Measurements from ENCODE around the gene SLC5A7.

The SLC5A7 gene

DNA sequence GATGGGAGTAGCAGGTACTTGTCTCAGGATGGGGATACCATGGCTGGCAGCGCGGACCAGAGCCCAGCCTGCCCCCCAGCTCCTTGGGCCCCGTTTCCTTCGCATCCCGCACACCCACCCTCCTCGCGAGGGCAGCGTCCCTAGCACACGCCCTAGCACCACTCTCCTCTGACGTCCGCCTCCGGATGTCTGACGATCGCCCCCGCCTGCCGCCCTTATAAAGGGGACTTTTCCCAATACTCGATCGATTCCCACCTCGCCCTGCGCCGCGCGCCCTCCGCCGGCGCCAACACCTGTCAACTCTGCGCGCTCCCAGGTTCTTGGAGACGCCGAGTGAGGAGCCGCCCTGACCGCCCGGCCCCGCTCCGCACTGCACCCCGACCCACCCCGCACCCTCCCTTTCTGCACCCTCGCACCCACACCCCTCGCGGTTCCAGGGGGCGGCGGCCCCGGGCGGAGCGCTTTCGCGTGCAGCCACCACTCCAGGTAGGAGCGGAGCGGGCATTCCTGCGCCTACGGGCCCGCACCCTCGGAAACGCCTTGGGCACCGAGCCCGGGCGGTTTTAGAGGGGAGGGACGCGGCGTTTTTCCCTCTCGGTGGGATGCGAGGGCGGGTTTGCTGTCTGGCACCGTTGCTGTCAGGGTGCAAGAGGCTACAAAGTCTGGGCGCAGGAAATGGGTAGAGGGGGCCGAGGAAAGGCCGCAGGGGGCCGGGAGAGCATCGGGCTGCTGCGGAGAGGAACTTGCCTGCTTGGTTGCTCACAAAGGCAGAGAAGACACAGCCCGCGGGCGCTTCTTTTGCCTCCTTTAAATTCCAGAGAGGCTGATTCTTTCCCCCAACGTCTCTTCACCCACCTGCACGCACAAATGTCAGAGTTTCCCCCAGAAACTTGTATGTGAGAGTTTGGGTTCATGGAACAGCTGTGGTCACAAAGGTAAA lies at the start of gene SLC5A7:
Gene SLC5A7, plus strand, starts transcription at position 247 of the 940 bp plus-strand sequence. CDS start 1,632 bp downstream, outside the sequence.
- Histone ChIP-seq H3K36me3 (ENCODE audit: low read length) (no peaks in the 10 kb centered on the region), H3K9me2 (replicated peaks; ENCODE audit: insufficient read depth, low read length) (no peaks in the 10 kb centered on the region), H2AFZ (ENCODE audit: low read depth, low read length, severe bottlenecking) (no peak within 1 kb of the TSS), H3K9ac (ENCODE audit: low read length) (no peak within 1 kb of the TSS), H4K20me1 (ENCODE audit: low read depth, low read length) (no peaks in the 10 kb centered on the region), H3K27ac (ENCODE audit: low read depth, low read length) (no peak within 1 kb of the TSS), H3F3A (ENCODE audit: insufficient read depth) (no peaks in the 10 kb centered on the region), H3K27me3 (ENCODE audit: low read length) (no peaks in the 10 kb centered on the region), H3K79me2 (ENCODE audit: insufficient read depth, low read length) (no peaks in the 10 kb centered on the region), H3K4me3 (ENCODE audit: insufficient read depth, low read length, poor library complexity, severe bottlenecking) (no peak within 1 kb of the TSS), H3K4me2 (ENCODE audit: low read depth, low read length, poor library complexity, severe bottlenecking) (no peak within 1 kb of the TSS), H3K9me3 (ENCODE audit: insufficient read depth, low read length) (no peaks in the 10 kb centered on the region)
- no peak for TF ChIP-seq EZH2phosphoT487 (conservative IDR thresholded peaks at IDR 0.05; ENCODE audit: low read length)
- TF ChIP-seq, protein P1, sequence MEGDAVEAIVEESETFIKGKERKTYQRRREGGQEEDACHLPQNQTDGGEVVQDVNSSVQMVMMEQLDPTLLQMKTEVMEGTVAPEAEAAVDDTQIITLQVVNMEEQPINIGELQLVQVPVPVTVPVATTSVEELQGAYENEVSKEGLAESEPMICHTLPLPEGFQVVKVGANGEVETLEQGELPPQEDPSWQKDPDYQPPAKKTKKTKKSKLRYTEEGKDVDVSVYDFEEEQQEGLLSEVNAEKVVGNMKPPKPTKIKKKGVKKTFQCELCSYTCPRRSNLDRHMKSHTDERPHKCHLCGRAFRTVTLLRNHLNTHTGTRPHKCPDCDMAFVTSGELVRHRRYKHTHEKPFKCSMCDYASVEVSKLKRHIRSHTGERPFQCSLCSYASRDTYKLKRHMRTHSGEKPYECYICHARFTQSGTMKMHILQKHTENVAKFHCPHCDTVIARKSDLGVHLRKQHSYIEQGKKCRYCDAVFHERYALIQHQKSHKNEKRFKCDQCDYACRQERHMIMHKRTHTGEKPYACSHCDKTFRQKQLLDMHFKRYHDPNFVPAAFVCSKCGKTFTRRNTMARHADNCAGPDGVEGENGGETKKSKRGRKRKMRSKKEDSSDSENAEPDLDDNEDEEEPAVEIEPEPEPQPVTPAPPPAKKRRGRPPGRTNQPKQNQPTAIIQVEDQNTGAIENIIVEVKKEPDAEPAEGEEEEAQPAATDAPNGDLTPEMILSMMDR (IDR thresholded peaks at IDR 0.05; ENCODE audit: insufficient read depth, low read length, poor library complexity, severe bottlenecking), result no peak

DNA sequence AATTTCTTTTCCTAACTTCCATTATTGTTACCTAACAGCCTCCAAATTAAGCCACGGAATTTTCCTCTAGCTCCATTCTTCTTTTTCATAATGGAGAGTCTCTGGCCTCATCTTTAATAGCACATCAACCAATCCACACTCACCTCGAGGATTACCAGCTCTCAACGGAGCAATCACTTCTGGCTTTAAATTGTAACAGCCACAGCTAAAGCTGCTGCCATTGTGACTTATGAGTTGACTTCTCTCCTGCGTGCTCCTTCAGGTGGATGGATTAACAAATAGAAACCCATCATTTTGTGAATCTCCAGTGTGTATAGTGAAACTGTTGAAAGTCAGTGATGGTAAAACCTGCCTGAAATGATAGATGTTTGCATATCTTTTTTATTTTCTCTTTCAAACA lies 24.9 kb upstream of the SLC5A7 start:
- no peak overlapping the region for H3K27ac ChIP-seq (ENCODE audit: low read depth, low read length)
- TF ChIP-seq EZH2phosphoT487 (conservative IDR thresholded peaks at IDR 0.05; ENCODE audit: low read length), result no peak
- TF ChIP-seq, protein P1 (IDR thresholded peaks at IDR 0.05; ENCODE audit: insufficient read depth, low read length, poor library complexity, severe bottlenecking), result no peak
- no peak overlapping the region for H3K4me3 ChIP-seq (ENCODE audit: insufficient read depth, low read length, poor library complexity, severe bottlenecking)
- 0 out of 2 replicates have a peak, but pooled peaks cover 3% of the 10 kb centered on the region for H3F3A ChIP-seq (ENCODE audit: insufficient read depth)
- H3K9me3 ChIP-seq (ENCODE audit: insufficient read depth, low read length), result no peaks in the 10 kb centered on the region
- H4K20me1 ChIP-seq (ENCODE audit: low read depth, low read length), result no peaks in the 10 kb centered on the region
- no peak overlapping the region for H3K9ac ChIP-seq (ENCODE audit: low read length)
- H3K4me2 ChIP-seq (ENCODE audit: low read depth, low read length, poor library complexity, severe bottlenecking), result no peak overlapping the region
- no peak overlapping the region for H2AFZ ChIP-seq (ENCODE audit: low read depth, low read length, severe bottlenecking)
- H3K27me3 ChIP-seq (ENCODE audit: low read length), result no peaks in the 10 kb centered on the region
- H3K79me2 ChIP-seq (ENCODE audit: insufficient read depth, low read length), result no peaks in the 10 kb centered on the region
- no peaks in the 10 kb centered on the region for H3K9me2 ChIP-seq (replicated peaks; ENCODE audit: insufficient read depth, low read length)
- no peaks in the 10 kb centered on the region for H3K36me3 ChIP-seq (ENCODE audit: low read length)

DNA sequence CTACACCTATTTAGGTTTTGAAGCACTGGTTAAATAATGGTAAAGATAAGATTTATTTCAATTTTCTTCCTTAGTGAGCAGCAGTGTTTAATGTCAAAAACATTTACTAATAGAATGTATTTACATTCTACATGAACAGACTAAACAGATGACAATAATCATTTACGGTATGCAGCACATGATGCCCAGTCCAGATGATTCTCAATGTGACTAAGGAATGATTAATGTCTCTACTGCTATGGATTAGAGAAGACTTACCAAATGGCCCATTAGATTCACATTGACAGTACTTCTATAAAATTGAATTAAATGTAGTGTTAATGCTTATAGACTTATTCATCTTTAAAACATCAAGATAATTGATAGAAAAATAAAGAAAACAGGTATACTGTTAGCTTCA lies 22.1 kb upstream of the SLC5A7 start:
- Histone ChIP-seq H3K9me2 (replicated peaks; ENCODE audit: insufficient read depth, low read length) (no peaks in the 10 kb centered on the region), H3F3A (ENCODE audit: insufficient read depth) (0 out of 2 replicates have a peak, but pooled peaks cover 3% of the 10 kb centered on the region), H3K27ac (ENCODE audit: low read depth, low read length) (no peak overlapping the region), H2AFZ (ENCODE audit: low read depth, low read length, severe bottlenecking) (no peak overlapping the region), H3K36me3 (ENCODE audit: low read length) (no peaks in the 10 kb centered on the region), H3K9me3 (ENCODE audit: insufficient read depth, low read length) (no peaks in the 10 kb centered on the region), H3K9ac (ENCODE audit: low read length) (no peak overlapping the region), H4K20me1 (ENCODE audit: low read depth, low read length) (no peaks in the 10 kb centered on the region), H3K4me2 (ENCODE audit: low read depth, low read length, poor library complexity, severe bottlenecking) (no peak overlapping the region), H3K79me2 (ENCODE audit: insufficient read depth, low read length) (no peaks in the 10 kb centered on the region), H3K27me3 (ENCODE audit: low read length) (no peaks in the 10 kb centered on the region), H3K4me3 (ENCODE audit: insufficient read depth, low read length, poor library complexity, severe bottlenecking) (no peak overlapping the region)
- no peak for TF ChIP-seq EZH2phosphoT487 (conservative IDR thresholded peaks at IDR 0.05; ENCODE audit: low read length)
- TF ChIP-seq, protein P1 (IDR thresholded peaks at IDR 0.05; ENCODE audit: insufficient read depth, low read length, poor library complexity, severe bottlenecking), result no peak
